ENCODE measurements around the gene CEP170B. TPM values are rescaled to one million over a fixed set of nuclear protein-coding genes. Genes with fewer than 3 reads are reported as not detected.

Gene CEP170B
- total RNA-seq, 4 donors from 2014 or later, result 42.1 to 112 (median 83.8) TPM

- TF ChIP-seq POLR2A (IDR thresholded peaks at IDR 0.05) (no peak), CTCF (IDR thresholded peaks at IDR 0.05) (no peak)
- Histone ChIP-seq H3K27ac (no peak overlapping the region), H3K9me3 (no peaks in the 10 kb centered on the region), H3K4me1 (peaks cover 0 to 10% (median 0%) of the 10 kb centered on the region in 4 donors), H3K4me3 (no peak overlapping the region), H3K27me3 (no peaks in the 10 kb centered on the region), H3K36me3 (peaks cover 0 to 16% (median 0%) of the 10 kb centered on the region in 3 donors)
- peak in 2 of 3 donors; percentile 43 to 47 for DNase-seq
These were observed 31.0 kb downstream of the CEP170B start for GRCh38 chr14:104895786-104896661.

GRCh38 chr14:104897330-104898194 is 32.5 kb downstream of the CEP170B start:
- peaks cover 0 to 16% (median 0%) of the 10 kb centered on the region in 3 donors for H3K36me3 ChIP-seq
- TF ChIP-seq CTCF (IDR thresholded peaks at IDR 0.05) (no peak), POLR2A (IDR thresholded peaks at IDR 0.05) (no peak)
- DNase-seq, result peak in 2 of 3 donors; percentile 41 to 46

GRCh38 chr14:104898195-104898558 is 33.1 kb downstream of the CEP170B start:
- Histone ChIP-seq H3K4me1 (peaks cover 0 to 5% (median 0%) of the 10 kb centered on the region in 4 donors), H3K27me3 (no peaks in the 10 kb centered on the region), H3K36me3 (peaks cover 0 to 16% (median 0%) of the 10 kb centered on the region in 3 donors), H3K4me3 (no peak overlapping the region), H3K9me3 (no peaks in the 10 kb centered on the region), H3K27ac (no peak overlapping the region)
- TF ChIP-seq POLR2A (IDR thresholded peaks at IDR 0.05) (no peak), CTCF (IDR thresholded peaks at IDR 0.05) (no peak)
- no peak for DNase-seq

More at GRCh38 chr14:104897330-104898194, 32.5 kb downstream of the CEP170B start:
- Histone ChIP-seq H3K4me1 (peaks cover 0 to 10% (median 0%) of the 10 kb centered on the region in 4 donors), H3K27ac (no peak overlapping the region), H3K4me3 (no peak overlapping the region), H3K9me3 (no peaks in the 10 kb centered on the region), H3K27me3 (no peaks in the 10 kb centered on the region)

- Histone ChIP-seq H3K9me3 (no peaks in the 10 kb centered on the region), H3K27me3 (no peaks in the 10 kb centered on the region), H3K4me1 (no peaks in the 10 kb centered on the region), H3K4me3 (no peak overlapping the region), H3K27ac (no peak overlapping the region), H3K36me3 (peaks cover 0 to 16% (median 0%) of the 10 kb centered on the region in 3 donors)
- DNase-seq, result no peak
- TF ChIP-seq POLR2A (IDR thresholded peaks at IDR 0.05) (no peak), CTCF (IDR thresholded peaks at IDR 0.05) (no peak)
These were observed 33.9 kb downstream of the CEP170B start for GRCh38 chr14:104898870-104899510.

GRCh38 chr14:104899781-104900180 is 34.7 kb downstream of the CEP170B start:
- no peak overlapping the region for H3K4me3 ChIP-seq
- H3K27me3 ChIP-seq, result no peaks in the 10 kb centered on the region
- DNase-seq, result no peak
- peaks cover 0 to 9% (median 0%) of the 10 kb centered on the region in 3 donors for H3K36me3 ChIP-seq
- no peaks in the 10 kb centered on the region for H3K9me3 ChIP-seq
- H3K4me1 ChIP-seq, result no peaks in the 10 kb centered on the region
- TF ChIP-seq CTCF (IDR thresholded peaks at IDR 0.05) (no peak), POLR2A (IDR thresholded peaks at IDR 0.05) (no peak)
- no peak overlapping the region for H3K27ac ChIP-seq
